B cell (primary cell): Measurements from ENCODE around the gene SHANK1. TPM values are rescaled to one million over a fixed set of nuclear protein-coding genes. Genes with fewer than 3 reads are reported as not detected.

Source experiments
- ATAC-seq: fragments of 200-7000 bp; cut with Tn5 transposase; one replicate; pipeline ENCODE4 v1.10.0; 2021; ENCODE audit warnings: low read depth, mild to moderate bottlenecking, moderate number of reproducible peaks, moderate library complexity
- CTCF ChIA-PET: fragments of 350-600 bp; sonication (Branson Sonifier 250); formaldehyde crosslinking; loops from one replicate; lab custom pipeline; 2021; ENCODE audit warnings: antibody characterized with exemption, inconsistent platforms; lab: Charles Lee
- POLR2A ChIA-PET: fragments of 350-600 bp; sonication (Branson Sonifier 250); formaldehyde crosslinking; loops from one replicate; lab custom pipeline; 2021; ENCODE audit warnings: antibody characterized with exemption; lab: Charles Lee
- DNase-seq: peaks from one replicate; pipeline ENCODE4 v3.0.0; 2013
- H2AFZ ChIP-seq: 2 replicates; pipeline ENCODE4 v1.6.1; 2012; ENCODE audit warnings: mild to moderate bottlenecking, low read depth, low read length; ENCODE audit not compliant: insufficient read depth, poor library complexity, severe bottlenecking
- H3K27ac ChIP-seq, 2 donors: 1 replicate in 1 of 2; 2 replicates in 1 of 2; pipeline ENCODE4 v1.5.1; 2012 to 2013; ENCODE audit warnings: low read length in 2 of 2, mild to moderate bottlenecking in 2 of 2, moderate library complexity in 1 of 2
- H3K27me3 ChIP-seq, 4 experiments: fragments of 200-600 bp in 1 of 4; sonication (generic) in 1 of 4; replicated peaks in 1 of 4; 1 replicate in 2 of 4; 2 replicates in 2 of 4; pipeline versions ENCODE4 v1.6.1 to v1.7.0; 2013 to 2016; ENCODE audit warnings: low read length in 3 of 4, mild to moderate bottlenecking in 2 of 4, mixed read lengths in 1 of 4, moderate library complexity in 1 of 4; ENCODE audit not compliant: insufficient read depth in 4 of 4, control insufficient read depth in 3 of 4; ENCODE audit errors: control extremely low read depth in 1 of 4
- H3K36me3 ChIP-seq, 2 experiments: replicated peaks in 1 of 2; 1 replicate in 1 of 2; 2 replicates in 1 of 2; pipeline versions ENCODE4 v1.6.1 to v1.7.1; 2013; ENCODE audit warnings: low read length in 1 of 2; ENCODE audit not compliant: insufficient read depth in 2 of 2, control insufficient read depth in 1 of 2; ENCODE audit errors: control extremely low read depth in 1 of 2, extremely low read depth in 1 of 2
- H3K4me1 ChIP-seq, 2 donors: fragments of 200-600 bp in 1 of 2; sonication (generic) in 1 of 2; 1 replicate in 1 of 2; 2 replicates in 1 of 2; pipeline versions ENCODE4 v1.5.1 to v1.6.1; 2013 to 2017; ENCODE audit warnings: low read length in 2 of 2; ENCODE audit not compliant: control insufficient read depth in 2 of 2, insufficient read depth in 2 of 2
- H3K4me2 ChIP-seq: replicated peaks from 2 replicates; pipeline ENCODE3; 2012; ENCODE audit warnings: mild to moderate bottlenecking, low read depth, low read length; ENCODE audit not compliant: poor library complexity, severe bottlenecking
- H3K4me3 ChIP-seq, 5 experiments: fragments of 200-600 bp in 1 of 5; sonication (generic) in 1 of 5; 1 replicate in 3 of 5; 2 replicates in 2 of 5; pipeline versions ENCODE4 v1.5.1 to v1.7.0; 2011 to 2016; ENCODE audit warnings: low read length in 4 of 5, mild to moderate bottlenecking in 4 of 5, low read depth in 2 of 5, control low read depth in 1 of 5, moderate library complexity in 1 of 5; ENCODE audit not compliant: insufficient read depth in 1 of 5; ENCODE audit errors: control extremely low read depth in 1 of 5, extremely low read depth in 1 of 5
- H3K79me2 ChIP-seq: fragments of 200-600 bp; sonication (generic); one replicate; pipeline ENCODE4 v1.6.0; 2016; ENCODE audit warnings: low read length; ENCODE audit not compliant: control insufficient read depth, insufficient read depth
- H3K9ac ChIP-seq: fragments of 200-600 bp; sonication (generic); 2 replicates; pipeline ENCODE4 v1.6.1; 2017; ENCODE audit warnings: mild to moderate bottlenecking, low read length, moderate library complexity
- H3K9me3 ChIP-seq, 3 donors: one replicate each; pipeline versions ENCODE4 v1.6.1 to v1.7.1; 2013; ENCODE audit warnings: low read length in 2 of 3; ENCODE audit not compliant: control insufficient read depth in 2 of 3, insufficient read depth in 1 of 3; ENCODE audit errors: control extremely low read depth in 1 of 3
- H4K20me1 ChIP-seq: 2 replicates; pipeline ENCODE4 v1.6.0; 2012; ENCODE audit warnings: mild to moderate bottlenecking, low read length; ENCODE audit not compliant: insufficient read depth, control insufficient read depth, poor library complexity, severe bottlenecking
- H3K27ac Mint-ChIP-seq: one replicate; pipeline ENCODE4 v1.8.0; 2021; ENCODE audit warnings: mixed read lengths
- H3K27me3 Mint-ChIP-seq: one replicate; pipeline ENCODE4 v1.8.0; 2021; ENCODE audit warnings: mixed read lengths
- H3K4me1 Mint-ChIP-seq: one replicate; pipeline ENCODE4 v1.8.0; 2021; ENCODE audit warnings: mixed read lengths
- H3K4me3 Mint-ChIP-seq: one replicate; pipeline ENCODE4 v1.8.0; 2021; ENCODE audit warnings: mixed read lengths
- H3K9me3 Mint-ChIP-seq: one replicate; pipeline ENCODE4 v1.8.0; 2022; ENCODE audit warnings: mixed read lengths; ENCODE audit not compliant: insufficient read depth
- CTCF ChIP-seq: fragments of 200-600 bp; IDR thresholded peaks from one replicate; pipeline ENCODE4 v1.8.0; 2022; ENCODE audit warnings: antibody characterized with exemption, mild to moderate bottlenecking
- EZH2 ChIP-seq: IDR thresholded peaks from 2 replicates; pipeline ENCODE4 v1.6.1; 2012; ENCODE audit warnings: borderline replicate concordance, low read depth, mild to moderate bottlenecking, moderate library complexity, low read length; ENCODE audit not compliant: insufficient read depth, poor library complexity, severe bottlenecking
- WGBS: methylation state at CpG from one replicate; pipeline ENCODE4 v1.1.5; 2013; ENCODE audit warnings: missing lambda C conversion rate; ENCODE audit not compliant: insufficient coverage; 5-methylcytosine and 5-hydroxymethylcytosine counted together
- intact Hi-C: fragments of 100-400 bp; cut with micrococcal nuclease; formaldehyde crosslinking; loops from one replicate; pipeline ENCODE4 v1.10.0; 2022
- polyA plus RNA-seq: library from polyadenylated mRNA; depleted of rRNA; stranded (reverse); fragments of >200 nt; gene quantifications from 2 replicates; pipeline ENCODE4 v1.2.3, GENCODE V29; 2012
- total RNA-seq, 2 donors: library from RNA; stranded (reverse); fragments of 120-200 nt in 1 of 2; gene quantifications; 1 replicate in 1 of 2; 2 replicates in 1 of 2; pipeline versions ENCODE4 v1.2.3 to v1.2.4, GENCODE V29; 2013 to 2022

The SHANK1 gene
- total and polyA plus RNA-seq, 2 donors (not counting 1 experiment from before 2014, with no cell fraction given), result not detected

GRCh38 chr19:50629194-50629593 lies 90.4 kb downstream of the SHANK1 start:
- no peak overlapping the region for H3K4me3 ChIP-seq
- H3K9me3 ChIP-seq, result peaks cover 1 to 34% (median 11%) of the 10 kb centered on the region in 3 donors
- Mint-ChIP-seq H3K4me1 (no peaks in the 10 kb centered on the region), H3K27ac (no peak overlapping the region), H3K9me3 (peaks cover 8% of the 10 kb centered on the region), H3K4me3 (no peak overlapping the region), H3K27me3 (peaks cover 26% of the 10 kb centered on the region)
- H3K36me3 ChIP-seq, result no peaks in the 10 kb centered on the region
- no peaks in the 10 kb centered on the region for H3K79me2 ChIP-seq
- WGBS, result 85% methylated on average over 20 of the region's 20 CpGs
- no peaks in the 10 kb centered on the region for H3K4me1 ChIP-seq
- no peak for ATAC-seq
- H3K9ac ChIP-seq, result no peak overlapping the region
- CTCF ChIA-PET, result no interaction called here
- DNase-seq, result no peak
- H3K27me3 ChIP-seq, result peaks cover 0 to 2% (median 0%) of the 10 kb centered on the region in 4 experiments
- no peak overlapping the region for H3K4me2 ChIP-seq
- no peak overlapping the region for H2AFZ ChIP-seq
- TF ChIP-seq EZH2 (no peak), CTCF (no peak)
- intact Hi-C loops, result no loop called here
- POLR2A ChIA-PET, result no interaction called here
- H4K20me1 ChIP-seq, result no peaks in the 10 kb centered on the region
- no peak overlapping the region for H3K27ac ChIP-seq

- Histone ChIP-seq H3K36me3 (no peaks in the 10 kb centered on the region), H3K4me2 (no peak overlapping the region), H3K4me3 (no peak overlapping the region), H3K9me3 (peaks cover under 1 to 28% (median 5%) of the 10 kb centered on the region in 3 donors), H3K27me3 (peaks cover 0 to 2% (median 0%) of the 10 kb centered on the region in 4 experiments), H3K79me2 (no peaks in the 10 kb centered on the region), H3K9ac (no peak overlapping the region), H2AFZ (no peak overlapping the region), H3K4me1 (no peaks in the 10 kb centered on the region), H3K27ac (no peak overlapping the region), H4K20me1 (no peaks in the 10 kb centered on the region)
- H3K4me3 Mint-ChIP-seq, result no peak overlapping the region
- ChIA-PET CTCF (no interaction called here), POLR2A (no interaction called here)
- no peaks in the 10 kb centered on the region for H3K4me1 Mint-ChIP-seq
- ATAC-seq (no peak), DNase-seq (no peak)
- intact Hi-C loops, result no loop called here
- H3K27me3 Mint-ChIP-seq, result peaks cover 26% of the 10 kb centered on the region
- no peak overlapping the region for H3K27ac Mint-ChIP-seq
- peaks cover 4% of the 10 kb centered on the region for H3K9me3 Mint-ChIP-seq
- TF ChIP-seq CTCF (no peak), EZH2 (no peak)
- 94% methylated on average over 3 of the region's 7 CpGs for WGBS
Measured at GRCh38 chr19:50628551-50628950, 91.1 kb downstream of the SHANK1 start.
